CD14-positive monocyte (primary cell): Measurements from ENCODE around the gene ZNF827. TPM values are rescaled to one million over a fixed set of nuclear protein-coding genes. Genes with fewer than 3 reads are reported as not detected.

ENCODE experiments used
- DNase-seq, 3 donors: peaks; one replicate each; pipeline ENCODE4 v3.0.0-alpha.2; 2011 to 2022
- H2AFZ ChIP-seq: 2 replicates; pipeline ENCODE4 v1.6.0; 2012; ENCODE audit warnings: mild to moderate bottlenecking, low read depth, low read length, inconsistent platforms; ENCODE audit not compliant: insufficient read depth, poor library complexity, severe bottlenecking
- H3K27ac ChIP-seq, 2 donors: 1 replicate in 1 of 2; 2 replicates in 1 of 2; pipeline ENCODE4 v1.5.1; 2012 to 2013; ENCODE audit warnings: low read length in 2 of 2, control low read depth in 1 of 2, inconsistent platforms in 1 of 2, low read depth in 1 of 2, mild to moderate bottlenecking in 1 of 2
- H3K27me3 ChIP-seq, 2 donors: one replicate each; pipeline versions ENCODE4 v1.6.0 to v1.6.1; 2011 to 2013; ENCODE audit warnings: low read length in 2 of 2; ENCODE audit not compliant: control insufficient read depth in 2 of 2, insufficient read depth in 2 of 2
- H3K36me3 ChIP-seq, 2 donors: replicated peaks in 1 of 2; 1 replicate in 1 of 2; 2 replicates in 1 of 2; pipeline versions ENCODE4 v1.5.1 to v1.6.1; 2012 to 2013; ENCODE audit warnings: low read length in 2 of 2, control low read depth in 1 of 2, inconsistent platforms in 1 of 2, mild to moderate bottlenecking in 1 of 2; ENCODE audit not compliant: insufficient read depth in 2 of 2, control insufficient read depth in 1 of 2
- H3K4me1 ChIP-seq, 2 donors: 1 replicate in 1 of 2; 2 replicates in 1 of 2; pipeline versions ENCODE4 v1.5.1 to v1.6.1; 2012 to 2013; ENCODE audit warnings: low read length in 2 of 2, control low read depth in 1 of 2, inconsistent platforms in 1 of 2, mild to moderate bottlenecking in 1 of 2, moderate library complexity in 1 of 2; ENCODE audit not compliant: insufficient read depth in 2 of 2, control insufficient read depth in 1 of 2
- H3K4me2 ChIP-seq: replicated peaks from 2 replicates; pipeline ENCODE3; 2012; ENCODE audit warnings: low read length, moderate library complexity, mild to moderate bottlenecking; ENCODE audit not compliant: poor library complexity, severe bottlenecking; ENCODE audit errors: extremely low read depth
- H3K4me3 ChIP-seq, 3 experiments: fragments of 200-600 bp in 1 of 3; sonication (generic) in 1 of 3; replicated peaks in 1 of 3; 1 replicate in 2 of 3; 2 replicates in 1 of 3; pipeline ENCODE4 v1.5.1; 2011 to 2013; ENCODE audit warnings: low read length in 3 of 3, mild to moderate bottlenecking in 3 of 3, control low read depth in 2 of 3, low read depth in 2 of 3, inconsistent platforms in 1 of 3, moderate library complexity in 1 of 3
- H3K79me2 ChIP-seq: 2 replicates; pipeline ENCODE4 v1.6.0; 2012; ENCODE audit warnings: mild to moderate bottlenecking, control low read depth, inconsistent platforms, low read length, moderate library complexity; ENCODE audit not compliant: insufficient read depth
- H3K9ac ChIP-seq: 2 replicates; pipeline ENCODE4 v1.6.0; 2017; ENCODE audit warnings: low read length, mild to moderate bottlenecking; ENCODE audit not compliant: insufficient read depth, poor library complexity, severe bottlenecking
- H3K9me3 ChIP-seq, 2 donors: replicated peaks in 1 of 2; 1 replicate in 1 of 2; 2 replicates in 1 of 2; pipeline versions ENCODE4 v1.5.1 to v1.6.1; 2012 to 2013; ENCODE audit warnings: low read length in 2 of 2, control low read depth in 1 of 2; ENCODE audit not compliant: control insufficient read depth in 1 of 2, insufficient read depth in 1 of 2
- H4K20me1 ChIP-seq: 2 replicates; pipeline ENCODE4 v1.6.0; 2012; ENCODE audit warnings: mild to moderate bottlenecking, low read length, control low read depth, moderate library complexity; ENCODE audit not compliant: insufficient read depth
- H3K27ac Mint-ChIP-seq, 7 donors: one replicate each; pipeline ENCODE4 v1.8.0; 2020; ENCODE audit warnings: mild to moderate bottlenecking in 7 of 7, mixed read lengths in 7 of 7, moderate library complexity in 6 of 7, inconsistent platforms in 2 of 7
- H3K27me3 Mint-ChIP-seq, 3 donors: one replicate each; pipeline ENCODE4 v1.8.0; 2021 to 2022; ENCODE audit warnings: low read depth in 3 of 3, mild to moderate bottlenecking in 3 of 3, mixed read lengths in 3 of 3, moderate library complexity in 3 of 3, inconsistent platforms in 1 of 3
- H3K36me3 Mint-ChIP-seq, 2 donors: one replicate each; pipeline ENCODE4 v1.8.0; 2020; ENCODE audit warnings: mixed read lengths in 2 of 2, inconsistent platforms in 1 of 2, mild to moderate bottlenecking in 1 of 2
- H3K4me1 Mint-ChIP-seq: one replicate; pipeline ENCODE4 v1.8.0; 2020; ENCODE audit warnings: mild to moderate bottlenecking, mixed read lengths
- H3K4me3 Mint-ChIP-seq, 2 donors: one replicate each; pipeline ENCODE4 v1.8.0; 2020; ENCODE audit warnings: mild to moderate bottlenecking in 2 of 2, mixed read lengths in 2 of 2, moderate library complexity in 1 of 2
- H3K9me3 Mint-ChIP-seq, 7 donors: one replicate each; pipeline ENCODE4 v1.8.0; 2020 to 2022; ENCODE audit warnings: mixed read lengths in 7 of 7, mild to moderate bottlenecking in 6 of 7, moderate library complexity in 6 of 7, inconsistent platforms in 2 of 7
- WGBS: methylation state at CpG from one replicate; pipeline ENCODE4 v1.1.5; 2013; ENCODE audit warnings: missing lambda C conversion rate; ENCODE audit not compliant: insufficient coverage; 5-methylcytosine and 5-hydroxymethylcytosine counted together
- intact Hi-C, 2 donors: fragments of 100-400 bp; cut with micrococcal nuclease; formaldehyde crosslinking; loops; one replicate each; pipeline versions ENCODE4 v1.15.0 to v1.15.1; 2023
- polyA plus RNA-seq, 3 donors: library from polyadenylated mRNA; depleted of rRNA in 1 of 3; unstranded in 2 of 3; stranded (reverse) in 1 of 3; fragments of 300-500 nt in 2 of 3; fragments of >200 nt in 1 of 3; fragmentation: Illumina TruSeq in 2 of 3; gene quantifications; 1 replicate in 2 of 3; 2 replicates in 1 of 3; pipeline ENCODE4 v1.2.3, GENCODE V29; 2012 to 2021
- TF ChIP-seq, protein P1 (sequence below): fragments of 200-600 bp; IDR thresholded peaks from one replicate; pipeline ENCODE4 v1.8.0; 2022; ENCODE audit warnings: antibody characterized with exemption, mild to moderate bottlenecking

The ZNF827 gene
- polyA plus RNA-seq, 3 donors, result 0.04 TPM; not detected in 2

DNA sequence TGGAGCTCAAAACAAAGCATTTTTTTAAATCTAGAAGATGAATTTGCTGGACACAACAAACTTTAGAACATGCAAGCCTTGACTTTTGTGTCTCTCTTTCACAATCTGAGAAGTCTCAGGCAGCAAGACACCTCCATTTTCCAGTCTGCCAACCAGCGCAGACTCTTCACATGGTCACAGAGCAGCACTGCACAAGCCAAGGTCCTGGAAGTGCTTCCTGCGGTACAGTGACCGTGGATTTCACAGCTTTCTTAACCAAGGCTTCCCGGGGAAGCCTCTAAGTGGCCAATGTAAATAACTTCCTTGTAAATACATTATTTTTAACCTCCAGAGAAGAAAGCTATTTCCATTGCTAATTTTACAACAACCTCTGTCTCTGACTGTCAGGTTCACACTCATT lies 31.2 kb downstream of the ZNF827 start:
- no peaks in the 10 kb centered on the region for H3K27me3 Mint-ChIP-seq
- H3K9ac ChIP-seq, result no peak overlapping the region
- no peaks in the 10 kb centered on the region for H3K9me3 Mint-ChIP-seq
- TF ChIP-seq, protein P1, sequence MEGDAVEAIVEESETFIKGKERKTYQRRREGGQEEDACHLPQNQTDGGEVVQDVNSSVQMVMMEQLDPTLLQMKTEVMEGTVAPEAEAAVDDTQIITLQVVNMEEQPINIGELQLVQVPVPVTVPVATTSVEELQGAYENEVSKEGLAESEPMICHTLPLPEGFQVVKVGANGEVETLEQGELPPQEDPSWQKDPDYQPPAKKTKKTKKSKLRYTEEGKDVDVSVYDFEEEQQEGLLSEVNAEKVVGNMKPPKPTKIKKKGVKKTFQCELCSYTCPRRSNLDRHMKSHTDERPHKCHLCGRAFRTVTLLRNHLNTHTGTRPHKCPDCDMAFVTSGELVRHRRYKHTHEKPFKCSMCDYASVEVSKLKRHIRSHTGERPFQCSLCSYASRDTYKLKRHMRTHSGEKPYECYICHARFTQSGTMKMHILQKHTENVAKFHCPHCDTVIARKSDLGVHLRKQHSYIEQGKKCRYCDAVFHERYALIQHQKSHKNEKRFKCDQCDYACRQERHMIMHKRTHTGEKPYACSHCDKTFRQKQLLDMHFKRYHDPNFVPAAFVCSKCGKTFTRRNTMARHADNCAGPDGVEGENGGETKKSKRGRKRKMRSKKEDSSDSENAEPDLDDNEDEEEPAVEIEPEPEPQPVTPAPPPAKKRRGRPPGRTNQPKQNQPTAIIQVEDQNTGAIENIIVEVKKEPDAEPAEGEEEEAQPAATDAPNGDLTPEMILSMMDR, result no peak
- H3K4me3 Mint-ChIP-seq, result no peak overlapping the region
- H3K36me3 ChIP-seq, result no peaks in the 10 kb centered on the region
- 83% methylated on average over 4 of the region's 4 CpGs for WGBS
- no peak overlapping the region for H2AFZ ChIP-seq
- no peaks in the 10 kb centered on the region for H3K27me3 ChIP-seq
- no peak overlapping the region for H3K4me2 ChIP-seq
- no peak for DNase-seq
- no peak overlapping the region for H3K27ac Mint-ChIP-seq
- intact Hi-C loops, result no loop called here
- H3K4me3 ChIP-seq, result no peak overlapping the region
- no peak overlapping the region for H3K27ac ChIP-seq
- H3K4me1 ChIP-seq, result no peaks in the 10 kb centered on the region
- H3K9me3 ChIP-seq, result no peaks in the 10 kb centered on the region
- H3K36me3 Mint-ChIP-seq, result no peaks in the 10 kb centered on the region
- no peaks in the 10 kb centered on the region for H4K20me1 ChIP-seq
- peaks cover 9% of the 10 kb centered on the region for H3K4me1 Mint-ChIP-seq
- no peaks in the 10 kb centered on the region for H3K79me2 ChIP-seq

DNA sequence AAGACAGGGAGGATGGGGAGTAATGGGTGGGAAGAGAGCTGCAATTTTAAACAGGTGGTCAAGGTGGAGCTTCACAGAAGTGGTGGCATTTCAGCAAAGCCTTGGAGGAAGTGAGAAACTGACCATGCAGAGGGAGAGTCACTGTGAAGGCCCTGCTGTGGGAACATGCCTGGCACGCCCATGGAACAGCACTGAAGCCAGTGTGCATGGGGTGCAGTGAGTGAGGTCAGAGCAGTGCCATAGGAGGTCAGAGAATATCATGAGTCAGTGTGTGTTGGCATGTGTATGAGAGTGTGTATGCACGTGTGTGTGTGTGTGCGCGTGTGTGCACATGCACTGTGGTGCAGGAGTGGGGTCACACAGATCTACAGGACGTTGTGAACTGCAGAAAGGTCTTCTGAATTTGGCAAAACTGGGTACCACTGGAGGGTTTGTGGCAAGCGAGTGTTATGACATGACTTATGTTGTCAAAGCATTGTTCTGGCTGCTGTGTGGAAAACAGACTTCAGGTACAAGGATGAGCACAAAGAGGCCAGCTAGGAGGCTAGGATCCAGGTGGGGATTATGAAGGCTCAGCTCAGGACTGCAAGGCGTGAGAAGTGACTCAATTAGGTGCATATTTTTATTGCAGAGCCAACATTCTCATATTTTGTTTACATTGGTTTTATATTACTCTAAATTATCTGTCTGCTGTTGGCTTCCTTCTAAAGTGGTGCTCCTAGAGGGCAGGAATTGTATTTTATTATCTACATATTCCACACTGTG lies 34.0 kb downstream of the ZNF827 start:
- peak overlapping the region in 1 of 7 donors; percentile 5 for H3K27ac Mint-ChIP-seq
- H3K79me2 ChIP-seq, result no peaks in the 10 kb centered on the region

More for the DNA sequence above, 34.0 kb downstream of the ZNF827 start:
- H3K27ac ChIP-seq, result no peak overlapping the region
- H3K9ac ChIP-seq, result no peak overlapping the region
- Mint-ChIP-seq H3K4me3 (no peak overlapping the region), H3K36me3 (no peaks in the 10 kb centered on the region), H3K9me3 (no peaks in the 10 kb centered on the region), H3K4me1 (peaks cover 5% of the 10 kb centered on the region), H3K27me3 (peaks cover 0 to 1% (median 0%) of the 10 kb centered on the region in 3 donors)
- TF ChIP-seq, protein P1, result no peak
- no peaks in the 10 kb centered on the region for H3K4me1 ChIP-seq
- no peaks in the 10 kb centered on the region for H3K36me3 ChIP-seq
- intact Hi-C loops, result no loop called here
- 95% methylated on average over 6 of the region's 7 CpGs for WGBS
- no peaks in the 10 kb centered on the region for H3K27me3 ChIP-seq
- no peaks in the 10 kb centered on the region for H3K9me3 ChIP-seq
- DNase-seq, result no peak
- H3K4me3 ChIP-seq, result no peak overlapping the region
- no peaks in the 10 kb centered on the region for H4K20me1 ChIP-seq
- no peak overlapping the region for H3K4me2 ChIP-seq
- H2AFZ ChIP-seq, result no peak overlapping the region
